COLO829 (cell line): ENCODE data around the gene SF1.

Source experiments
- DNase-seq: peaks from one replicate; pipeline ENCODE4 v3.0.0; 2012; ENCODE audit warnings: low spot score

SF1 gene

DNA sequence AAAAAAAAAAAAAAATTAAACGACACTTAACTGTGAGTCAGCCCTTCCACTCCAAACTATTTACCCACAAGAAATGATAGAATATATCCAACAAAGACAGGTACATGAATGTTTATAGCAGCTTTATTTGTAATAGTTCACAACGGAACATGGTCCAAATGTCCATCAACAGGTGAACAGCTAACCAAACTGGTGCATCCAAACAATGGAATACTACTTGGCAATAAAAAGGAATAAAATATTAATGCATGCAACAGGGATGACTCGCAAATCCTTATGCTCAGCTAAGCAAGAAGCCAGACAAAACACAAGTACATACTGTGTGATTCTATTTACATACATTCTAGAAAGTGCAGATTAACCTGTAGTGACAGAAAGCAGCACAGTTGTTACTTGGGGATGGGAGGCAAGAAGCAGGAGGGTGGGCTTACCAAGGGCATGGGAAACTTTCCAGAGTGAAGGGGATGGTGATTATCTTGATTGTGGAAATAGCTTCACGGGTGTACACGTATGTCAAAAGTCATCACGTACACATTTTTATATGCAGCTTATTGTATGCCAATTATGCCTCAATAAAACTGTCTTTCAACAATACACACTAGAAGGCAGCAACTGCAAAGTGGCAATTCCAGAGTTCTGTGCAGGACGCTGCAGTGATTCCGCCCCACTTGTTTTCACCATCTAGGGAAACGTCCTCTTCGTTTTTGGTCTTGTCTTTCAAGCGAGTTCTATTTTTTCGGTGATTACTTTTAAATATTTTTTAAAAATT lies 6.7 kb upstream of the SF1 start:
- no peak for DNase-seq

DNA sequence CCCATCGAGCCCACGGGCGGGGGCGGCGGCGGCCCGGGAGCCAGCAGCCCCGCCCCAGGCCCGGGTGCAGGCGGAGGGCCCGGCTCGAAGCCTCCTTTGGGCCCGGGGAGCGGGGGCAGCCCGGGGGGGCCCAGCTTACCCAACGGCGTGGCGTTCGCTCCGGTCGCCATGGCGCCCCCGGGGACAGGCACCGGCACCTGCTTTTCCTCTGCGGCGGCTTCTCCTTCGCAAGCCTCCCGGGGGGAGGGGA lies 194 bp downstream of the SF1 start:
- no peak for DNase-seq

DNA sequence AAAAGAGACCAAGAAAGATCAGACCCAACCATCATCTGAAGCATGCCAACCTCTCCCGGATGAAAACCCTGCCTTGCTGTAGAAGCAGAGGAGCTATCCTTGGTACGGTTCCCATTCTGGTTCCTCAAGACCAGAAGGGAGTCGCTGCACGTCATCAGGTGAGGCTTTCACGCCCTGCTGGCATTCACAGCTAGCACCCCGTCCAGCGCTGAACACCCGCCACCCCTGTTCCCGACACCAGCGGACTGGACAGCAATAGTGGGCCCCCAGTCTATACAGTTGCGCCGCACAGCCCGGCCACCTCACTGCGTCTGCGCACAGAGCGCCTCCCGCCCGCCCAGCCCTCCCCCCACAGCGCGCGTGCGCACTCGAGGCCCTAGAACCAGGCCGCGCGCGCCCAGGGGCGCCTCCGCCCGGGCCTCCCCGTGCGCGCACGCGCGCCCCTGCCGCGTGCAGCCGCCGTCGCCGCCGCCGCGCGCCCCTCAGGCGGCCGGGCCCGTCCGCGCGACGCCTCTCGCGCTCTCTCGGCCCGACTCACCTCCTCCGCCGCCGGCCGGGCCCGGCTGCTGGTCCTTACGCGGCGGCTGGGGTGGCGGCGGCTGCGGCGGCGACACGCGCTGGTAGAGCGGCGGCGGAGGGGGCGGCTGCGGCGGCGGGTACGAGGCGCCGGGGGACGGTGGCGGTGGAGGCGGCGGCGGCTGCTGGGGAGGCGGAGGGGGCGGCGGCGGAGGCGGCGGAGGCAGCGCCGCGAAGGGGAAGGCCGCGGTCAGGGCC lies 706 bp downstream of the SF1 start:
- DNase-seq = peak; percentile 94

DNA sequence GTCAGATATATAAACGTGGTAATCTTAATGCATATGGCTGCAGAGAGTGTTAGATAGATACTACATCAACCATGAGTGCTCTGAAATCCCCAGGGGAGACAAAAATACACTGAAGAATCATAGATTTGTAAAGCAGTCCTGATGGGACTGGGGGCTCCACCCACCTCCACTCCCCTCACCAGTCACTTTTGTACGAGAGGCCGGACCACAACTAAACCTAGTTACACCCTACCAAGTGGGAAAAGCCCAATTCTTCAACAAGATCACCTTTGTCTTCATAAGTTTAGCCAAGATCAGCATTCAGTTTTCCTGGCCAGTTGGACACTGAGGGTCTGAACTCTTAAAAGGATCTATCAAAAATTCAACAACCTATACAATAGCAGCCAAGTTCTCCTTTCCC lies 1.5 kb downstream of the SF1 start:
- DNase-seq = no peak

DNA sequence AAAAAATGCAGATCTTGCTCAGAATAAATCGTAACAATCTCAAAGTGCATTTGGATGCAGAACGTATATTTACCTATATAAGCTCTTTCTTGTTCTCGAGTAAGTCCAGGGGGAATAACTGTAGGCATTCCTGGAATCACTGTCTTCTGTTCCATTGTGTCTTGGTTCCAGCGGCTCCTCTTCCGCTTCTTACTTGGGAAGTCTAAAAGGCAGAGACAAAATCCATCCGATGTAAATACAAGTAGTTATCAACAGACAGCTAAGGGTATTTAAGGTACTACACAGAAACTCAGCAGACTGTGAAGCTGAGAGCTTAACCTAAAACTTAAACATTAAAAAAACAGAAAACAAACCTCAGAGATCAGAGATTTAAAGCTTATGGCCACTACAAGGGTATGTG lies 1.9 kb downstream of the SF1 start:
- DNase-seq = no peak

DNA sequence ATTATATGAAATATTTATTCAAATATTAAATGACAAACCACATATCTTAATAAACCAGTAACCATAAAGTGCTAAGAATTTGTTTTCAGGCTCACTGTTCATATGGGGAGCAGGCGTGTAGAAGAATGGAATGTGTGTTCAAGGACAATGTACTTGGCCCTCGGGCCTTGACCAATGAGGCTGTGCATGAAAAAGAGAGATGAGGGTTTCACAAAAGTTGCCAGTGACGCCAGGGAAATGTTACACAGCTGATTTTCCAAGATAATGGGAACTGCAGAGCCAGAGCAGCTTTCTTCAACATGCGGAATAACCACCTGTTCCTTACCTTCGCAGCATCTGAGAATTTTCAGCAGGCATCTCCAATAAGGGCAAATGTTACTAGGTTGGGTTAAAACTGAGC lies 4.2 kb downstream of the SF1 start:
- no peak for DNase-seq

DNA sequence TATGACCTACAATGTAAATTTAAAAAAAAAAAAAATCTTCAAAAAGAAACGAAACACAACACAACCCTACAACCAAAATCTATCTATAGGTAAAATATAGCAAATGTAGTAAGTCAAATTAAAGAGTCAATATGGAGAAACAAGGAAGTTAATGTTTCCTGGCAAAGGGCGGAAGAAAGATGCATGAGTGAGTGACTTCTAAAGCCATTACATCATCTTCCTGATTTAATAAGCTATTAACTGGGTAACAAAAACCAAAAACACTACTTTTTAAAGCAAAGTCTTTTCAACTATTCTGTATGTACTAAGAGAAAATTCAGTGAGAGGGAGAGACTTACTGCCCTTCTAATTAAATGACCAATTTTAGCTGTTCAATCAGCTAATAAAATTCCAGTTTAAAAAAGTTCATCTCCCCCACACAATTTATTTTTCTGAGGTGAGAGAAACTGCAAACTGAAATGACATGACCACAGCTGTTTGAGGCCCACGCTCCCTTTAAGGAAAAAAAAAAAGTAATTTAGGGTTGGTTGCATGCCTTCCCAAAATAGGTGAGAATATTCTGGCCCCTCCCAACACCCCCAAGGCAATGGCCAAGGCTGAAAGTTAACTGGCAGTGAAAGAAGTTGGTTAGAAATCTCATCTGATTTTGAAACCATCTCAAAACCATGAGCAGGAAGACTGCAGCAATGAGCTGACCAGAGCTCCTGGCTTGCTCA lies 5.9 kb downstream of the SF1 start:
- DNase-seq = no peak

DNA sequence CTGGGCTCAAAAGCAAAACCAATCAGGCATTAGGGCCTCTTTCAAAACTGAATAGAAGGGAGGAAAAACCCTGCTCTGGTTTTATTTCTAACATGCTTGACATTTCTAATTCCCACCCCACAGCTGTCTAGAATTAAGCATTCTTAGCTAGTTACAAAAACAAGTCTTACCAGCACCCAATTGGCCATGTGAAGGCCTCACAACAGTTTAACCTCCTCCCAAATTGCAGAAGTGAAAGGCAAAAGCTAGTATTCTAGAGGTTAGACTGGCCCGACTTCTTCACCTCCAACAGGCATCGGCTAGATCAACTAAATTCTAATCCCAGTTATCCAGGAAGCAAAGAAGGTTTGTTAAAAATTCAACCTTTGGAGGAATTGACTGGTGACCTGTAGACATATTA lies 6.5 kb downstream of the SF1 start:
- DNase-seq = no peak

DNA sequence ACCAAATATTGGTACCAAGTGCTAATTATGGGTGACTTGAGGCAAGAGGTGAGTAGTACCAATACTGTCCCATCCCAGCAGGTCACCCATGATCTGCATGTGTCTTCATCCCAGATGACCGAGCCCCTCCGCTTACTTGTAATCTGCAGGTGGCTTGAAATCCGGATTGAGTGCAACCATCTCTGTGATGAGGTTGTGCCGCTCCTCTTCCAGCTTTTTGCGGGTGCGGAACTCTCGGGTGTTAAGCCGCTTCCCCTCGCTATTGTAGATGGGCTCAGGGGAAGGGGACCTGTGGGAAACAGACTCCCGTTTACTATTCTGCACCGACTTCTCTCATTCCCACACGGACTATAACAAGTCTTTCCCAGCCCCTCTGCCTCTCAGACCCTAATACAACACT lies 8.2 kb downstream of the SF1 start:
- DNase-seq = no peak

DNA sequence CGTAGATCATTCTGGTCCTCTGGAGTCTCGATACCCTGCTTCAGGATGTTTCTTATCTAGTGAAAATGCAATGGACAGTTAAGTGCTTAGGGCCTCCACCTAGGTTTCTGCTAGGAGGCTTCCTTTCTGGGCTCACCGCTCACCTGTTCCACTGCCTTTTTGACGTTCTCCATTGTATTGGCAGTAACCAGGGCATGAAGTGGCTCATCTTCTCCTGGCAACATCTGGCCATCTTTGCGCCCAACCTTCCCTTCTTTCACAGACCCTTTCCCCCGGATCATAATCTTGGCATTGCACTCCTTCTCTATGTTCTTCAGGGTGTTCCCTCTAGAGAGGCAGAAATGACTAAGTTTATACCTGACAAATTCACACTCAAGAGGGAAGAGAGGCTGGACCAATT lies 9.1 kb downstream of the SF1 start:
- no peak for DNase-seq

DNA sequence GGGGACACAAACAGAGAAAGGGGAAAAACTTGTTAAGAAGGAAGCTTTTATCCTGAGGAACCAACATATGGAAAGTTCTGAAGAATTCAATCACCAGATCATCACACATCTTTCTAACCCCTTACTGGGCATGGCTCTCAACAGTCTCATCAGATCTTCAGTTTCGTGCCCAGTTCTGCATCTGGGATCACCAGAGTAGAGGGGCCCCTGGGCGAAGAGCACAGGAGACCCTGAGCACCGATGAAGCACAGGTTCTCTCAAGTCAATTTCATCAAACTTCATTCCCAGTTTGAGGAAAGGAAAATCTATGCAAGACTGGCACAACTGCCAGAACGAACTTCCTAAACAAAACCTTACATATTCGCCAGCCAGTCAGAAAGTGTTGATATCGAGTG lies 10.0 kb downstream of the SF1 start:
- no peak for DNase-seq

DNA sequence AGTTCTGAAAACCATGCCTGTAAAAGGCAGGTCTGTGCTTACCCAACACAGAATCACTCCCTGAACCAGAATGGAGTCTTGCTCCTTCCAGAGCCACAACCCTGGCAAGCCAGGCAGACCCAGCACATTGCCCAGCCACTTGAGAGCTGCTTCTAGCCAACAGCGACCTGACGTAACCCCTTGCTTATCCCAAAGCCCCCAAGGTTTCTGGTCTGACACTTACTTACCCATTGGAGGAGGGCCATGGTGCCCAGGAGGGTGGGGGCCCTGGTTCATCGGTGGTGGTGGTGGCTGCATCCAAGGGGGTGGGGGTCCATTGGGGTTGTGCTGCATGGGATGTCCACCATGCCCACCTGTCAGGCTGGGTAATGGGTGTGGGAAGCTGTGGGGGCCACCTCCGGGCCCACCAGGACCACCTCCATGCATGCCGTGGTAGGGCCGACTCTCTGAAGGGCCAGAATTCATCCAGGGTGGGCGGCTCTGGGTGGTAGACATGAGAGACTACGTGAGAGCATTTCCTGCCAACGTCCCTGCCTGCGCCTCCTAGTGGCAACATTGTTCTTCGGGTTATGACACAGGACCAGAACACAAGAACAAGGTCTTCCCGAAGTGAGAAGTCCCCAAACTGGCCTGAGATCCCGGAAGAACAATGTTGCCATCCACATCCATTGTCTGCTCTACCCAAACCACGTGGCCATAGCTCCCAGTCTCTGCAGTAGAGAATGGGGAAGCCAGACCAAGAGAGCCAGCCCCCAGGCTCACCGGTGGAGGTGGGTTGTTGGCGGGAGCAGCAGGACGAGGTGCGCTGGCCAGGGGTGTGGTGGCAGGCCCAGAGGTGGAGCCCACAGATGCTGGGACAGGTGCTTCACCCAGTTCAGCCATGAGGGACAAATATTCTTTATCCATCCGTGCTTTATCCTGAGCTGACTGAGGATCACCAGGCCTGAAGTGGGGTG lies 10.7 kb downstream of the SF1 start:
- DNase-seq = peak; percentile 28

DNA sequence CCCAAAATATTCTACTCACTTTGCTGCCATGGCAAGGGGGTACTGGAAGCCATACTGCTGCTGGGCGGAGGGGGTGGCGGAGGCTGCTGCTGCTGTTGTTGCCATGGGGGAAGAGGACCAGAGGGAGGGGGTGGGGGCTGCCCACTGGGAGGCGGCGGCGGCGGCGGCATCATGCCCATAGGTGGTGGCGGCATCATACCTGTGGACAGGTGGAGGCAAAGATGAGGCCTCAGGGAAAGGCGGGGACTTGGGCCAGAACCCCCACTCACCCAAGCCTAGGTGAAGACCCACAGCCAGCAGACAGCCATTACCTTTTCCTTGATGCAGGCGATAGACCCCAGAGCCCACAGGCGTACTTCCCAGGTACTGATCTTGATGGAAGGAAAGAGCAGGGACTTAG lies 11.5 kb downstream of the SF1 start:
- DNase-seq = no peak

DNA sequence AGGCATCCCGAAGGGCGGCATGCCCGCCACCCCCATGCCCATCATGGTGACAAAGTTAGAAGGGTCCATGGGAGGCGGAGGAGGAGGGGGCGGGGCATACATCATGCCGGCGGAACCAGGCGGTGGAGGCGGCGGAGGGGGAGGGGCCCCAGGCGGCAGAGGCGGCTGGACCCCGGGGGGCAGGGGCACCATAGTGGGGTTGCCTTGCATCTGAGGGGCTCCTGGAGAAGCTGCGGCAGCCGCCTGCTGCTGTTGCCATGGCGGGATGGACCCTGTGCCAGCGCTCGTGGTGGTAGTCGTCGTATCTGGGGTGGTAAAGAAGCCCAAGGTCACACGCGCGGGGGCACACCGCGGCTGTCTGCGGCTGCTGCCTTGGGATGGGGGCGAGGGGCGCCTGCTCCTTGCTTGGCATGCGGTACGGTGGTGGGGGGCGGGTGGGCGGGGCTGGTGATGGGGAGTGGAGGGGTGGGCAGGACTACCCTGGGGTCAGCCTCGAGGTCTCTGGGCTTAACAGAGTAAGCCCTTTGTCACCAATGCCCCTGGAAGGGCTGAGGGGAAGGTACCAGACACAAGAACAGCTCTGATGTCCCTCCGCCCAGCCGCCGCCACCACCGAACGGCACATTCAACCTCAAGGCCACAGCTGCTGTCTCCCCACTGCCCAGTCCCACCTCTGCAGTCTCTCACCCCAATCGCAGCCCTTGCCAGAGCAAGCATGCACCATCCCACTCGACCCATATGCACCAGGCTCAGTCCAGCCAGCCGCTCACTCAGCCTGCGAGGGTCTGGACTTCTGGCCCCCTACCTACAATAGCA lies 12.3 kb downstream of the SF1 start:
- DNase-seq = no peak

DNA sequence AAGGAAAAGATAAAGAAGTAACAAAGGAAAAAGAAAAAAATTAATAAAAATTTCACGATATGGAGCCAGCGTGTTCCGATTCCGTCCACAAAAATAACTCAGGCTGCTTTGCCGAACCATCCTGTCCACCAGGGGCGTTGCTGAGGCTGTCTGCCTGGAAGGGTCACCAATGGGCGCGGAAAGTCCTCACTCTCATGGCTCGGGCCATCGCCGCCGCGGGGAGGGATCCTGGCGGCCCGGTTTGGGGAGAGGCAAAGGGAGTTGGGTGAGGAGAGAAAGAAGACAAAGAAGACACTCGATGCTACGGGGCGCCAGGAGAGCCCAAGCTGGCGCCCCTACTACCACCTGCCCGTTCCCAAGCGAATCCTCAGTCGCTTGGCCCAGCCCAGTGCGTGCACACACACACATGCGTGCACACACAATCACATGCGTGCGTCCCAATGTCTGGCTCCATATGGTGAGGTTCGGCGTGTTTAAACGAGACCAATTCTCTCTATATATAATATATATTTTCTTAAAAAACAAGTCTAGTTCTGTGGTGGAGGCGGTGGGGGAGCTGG lies 13.0 kb downstream of the SF1 start:
- DNase-seq = no peak

DNA sequence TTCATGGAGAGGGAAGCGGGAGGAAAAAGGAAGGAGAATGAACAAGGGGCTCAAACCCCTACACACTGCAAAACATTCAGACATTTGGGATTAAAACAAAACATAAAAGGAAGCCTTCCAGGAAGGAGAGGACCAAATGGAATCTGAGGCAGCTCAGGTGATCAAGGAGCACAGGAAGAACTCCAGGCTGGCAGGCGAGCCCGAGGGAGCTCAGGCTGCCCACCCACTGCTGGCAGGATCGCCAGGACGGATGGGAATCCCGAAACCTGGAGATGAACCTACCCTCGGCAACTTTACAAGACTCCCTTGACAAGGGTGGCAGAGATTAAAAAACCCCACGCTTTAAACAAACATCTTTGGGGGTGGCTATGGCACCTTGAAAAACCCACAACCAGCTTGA lies 13.6 kb downstream of the SF1 start:
- no peak for DNase-seq

DNA sequence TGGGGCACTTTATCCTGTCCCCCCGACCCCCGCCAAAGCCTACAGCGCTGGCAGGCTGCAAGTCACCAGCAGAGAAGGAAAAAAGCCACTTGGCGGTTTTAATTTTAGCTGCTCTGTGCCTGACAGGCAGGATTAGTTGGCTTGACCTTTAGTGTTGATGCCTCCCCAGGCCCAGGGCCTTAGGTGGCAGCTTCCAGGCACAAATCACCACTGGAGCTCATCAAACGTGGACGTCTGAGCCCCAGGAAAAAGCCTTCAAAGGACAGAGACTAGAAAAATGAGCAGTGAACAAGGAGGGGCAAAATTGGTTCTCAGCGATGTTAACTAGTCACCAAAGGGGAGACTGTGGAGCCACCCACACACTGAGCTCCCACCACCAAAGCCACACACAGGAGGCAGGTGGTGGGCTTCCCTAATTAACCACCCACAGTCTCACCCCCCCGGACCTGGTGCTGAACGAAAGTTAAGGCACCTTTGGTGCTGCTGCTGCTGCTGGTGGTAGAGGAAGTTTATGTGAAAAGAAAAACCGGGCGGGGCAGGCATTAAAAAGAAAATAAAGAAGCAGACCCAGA lies 14.2 kb downstream of the SF1 start:
- DNase-seq = no peak

DNA sequence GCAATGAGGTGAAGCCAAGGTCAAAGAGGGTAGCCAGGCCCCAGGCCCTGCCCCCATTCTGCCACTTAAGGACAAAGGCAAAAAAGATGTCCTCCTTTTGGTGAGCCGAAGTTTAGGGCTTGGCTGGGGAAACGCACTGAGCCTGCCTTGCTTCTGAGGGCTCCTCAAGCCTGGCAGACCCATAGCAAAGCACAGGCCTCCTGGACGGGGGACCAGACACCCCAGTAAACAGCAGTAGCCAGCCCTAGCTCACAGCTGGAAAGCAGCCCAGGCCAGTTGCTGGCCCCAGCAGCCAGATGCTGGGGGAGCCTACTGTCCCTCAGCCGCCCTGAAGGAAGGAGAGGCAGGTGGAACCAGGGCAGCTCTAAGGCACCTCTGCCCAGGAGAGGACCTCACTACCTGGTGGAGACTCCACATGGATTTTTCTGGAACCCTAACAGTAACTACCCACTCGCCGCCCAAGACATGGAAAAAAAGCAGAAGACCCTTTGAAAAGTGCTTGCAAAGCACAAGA lies 14.8 kb downstream of the SF1 start:
- DNase-seq = no peak

DNA sequence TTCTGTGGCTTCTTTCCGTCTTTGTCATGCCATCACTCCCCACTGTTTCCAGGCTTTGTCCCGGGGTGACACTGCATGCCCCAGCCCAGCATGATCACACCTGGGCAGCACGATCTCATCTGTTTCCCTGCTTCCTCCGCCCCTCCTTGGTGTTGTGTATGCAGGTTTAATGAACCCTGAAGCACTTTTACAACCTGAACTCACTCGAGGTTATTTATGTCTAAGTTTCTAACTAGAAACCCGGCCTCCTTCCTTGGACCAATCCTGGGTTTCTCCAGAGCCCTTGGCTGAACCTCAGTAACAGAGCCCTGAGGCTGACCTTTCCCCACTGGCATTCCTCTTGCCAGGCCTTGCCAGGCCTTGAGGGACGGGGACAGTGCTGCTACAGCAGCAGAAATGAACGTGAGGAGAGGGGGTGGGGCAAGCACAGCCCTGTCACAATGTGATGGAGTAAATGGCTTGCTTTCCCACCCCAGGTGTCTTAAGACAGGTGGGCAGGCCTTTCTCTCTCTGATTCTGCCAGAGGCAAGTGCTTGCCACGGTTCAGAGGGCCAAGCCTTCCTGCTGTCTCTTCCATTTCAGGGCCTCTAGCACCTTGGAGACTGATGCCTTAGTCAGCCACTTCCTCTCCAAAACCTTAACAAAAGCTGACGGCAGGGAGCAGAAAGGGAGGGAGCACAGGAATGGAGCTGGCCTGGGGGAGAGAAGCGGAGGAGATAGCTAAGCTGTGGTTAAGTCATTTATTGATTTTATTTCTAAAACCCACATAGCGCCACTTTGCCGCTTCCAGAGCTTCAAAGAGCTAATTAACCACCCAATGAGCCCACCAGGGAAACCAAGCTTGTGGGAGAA lies 15.4 kb downstream of the SF1 start:
- no peak for DNase-seq

DNA sequence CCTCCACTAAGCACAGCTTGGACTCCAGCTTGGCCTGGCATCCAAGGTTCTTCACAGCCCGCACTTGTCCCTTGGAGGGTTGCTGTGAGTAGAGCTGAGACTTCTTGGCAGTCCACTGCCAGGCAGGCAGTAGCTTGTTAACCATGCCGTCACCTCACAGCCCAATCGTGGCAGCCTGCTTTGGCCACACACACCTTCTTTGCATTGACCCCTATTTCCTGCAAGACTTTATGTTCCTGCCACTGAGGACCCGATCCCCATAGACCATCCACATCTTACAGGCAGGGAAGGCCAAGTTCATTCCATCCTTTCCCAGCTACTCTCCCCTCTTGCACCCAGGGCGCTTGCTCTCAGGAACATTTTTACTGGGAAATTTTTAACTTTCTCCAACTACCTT lies 16.1 kb downstream of the SF1 start:
- no peak for DNase-seq
